Fibroblast of lung (primary cell): ENCODE data around the gene THOP1.

Experiments used
- CTCF ChIP-seq, 2 donors: IDR thresholded peaks in 1 of 2; conservative IDR thresholded peaks in 1 of 2; 1 replicate in 1 of 2; 2 replicates in 1 of 2; pipeline ENCODE4 v1.5.1; 2011 to 2012; ENCODE audit warnings: low read length in 2 of 2, control low read depth in 1 of 2, inconsistent platforms in 1 of 2, low read depth in 1 of 2, mild to moderate bottlenecking in 1 of 2
- EZH2 ChIP-seq: IDR thresholded peaks from 2 replicates; pipeline ENCODE4 v1.5.1; 2012; ENCODE audit warnings: low read length, control low read depth, mild to moderate bottlenecking; ENCODE audit errors: missing control alignments

- no peak for TF ChIP-seq EZH2
- TF ChIP-seq CTCF (conservative IDR thresholded peaks at IDR 0.05 in 1 of 2, IDR thresholded peaks at IDR 0.05 in 1 of 2; ENCODE audit: low read depth in 1 of 2, low read length in 2 of 2) = no peak
Measured at GRCh38 chr19:2767688-2768087, 17.6 kb upstream of the THOP1 start.
